ENCODE results near the gene ANKFY1. TPM values are rescaled to one million over a fixed set of nuclear protein-coding genes. Genes with fewer than 3 reads are reported as not detected.

ANKFY1 gene
- total and polyA plus RNA-seq, 9 of the 15 experiments (the other 6 are each of a cell fraction or from before 2014, with no cell fraction given), result 4.3 to 25.6 (median 12.2) TPM

DNA sequence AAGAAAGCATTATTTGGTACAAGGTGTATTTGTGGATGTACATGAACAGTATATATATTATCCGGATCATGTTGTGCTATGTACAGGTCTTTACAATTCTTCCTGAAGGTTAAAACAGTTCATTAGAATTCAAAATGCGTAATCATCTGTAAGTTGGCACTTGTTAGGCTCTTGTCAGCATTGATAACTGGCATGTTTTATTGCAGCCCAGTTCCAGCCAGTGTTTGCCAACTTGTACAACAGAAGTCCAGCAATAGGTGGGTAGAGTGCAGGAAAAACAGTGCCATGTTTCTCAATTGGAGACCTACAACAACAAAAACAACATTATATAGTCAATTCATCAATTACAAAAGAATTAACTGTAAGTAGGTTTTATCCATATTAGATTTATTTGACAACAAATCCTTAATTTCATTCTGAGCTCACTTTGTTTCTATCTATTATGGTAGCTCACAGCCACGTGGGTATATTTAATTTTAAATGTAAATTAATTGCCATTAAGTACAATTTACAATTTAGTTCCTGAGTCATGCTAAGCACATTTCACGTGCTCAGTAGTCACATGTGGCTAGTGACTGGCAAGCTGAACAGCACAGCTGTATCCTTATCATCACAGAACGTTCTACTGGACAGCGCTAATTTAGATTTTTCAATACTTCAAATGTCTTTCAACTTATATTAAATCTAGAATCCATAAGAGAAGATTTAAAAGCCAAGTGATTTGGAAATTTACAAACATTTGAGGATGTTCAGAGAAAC, 8.6 kb upstream of the ANKFY1 start:
- ChIA-PET POLR2A (interaction anchor here (0.6 to 0.9 kb wide), 2 partner anchors 14 to 466 kb away, joined by 3 to 4 read pairs; no protein-coding TSS in a partner anchor), CTCF (ENCODE audit: low intra/inter-chr PET ratio) (no interaction called here)
- Histone ChIP-seq H3K4me2 (ENCODE audit: insufficient read depth, low read length) (no peak overlapping the region), H3K9me1 (ENCODE audit: control insufficient read depth, insufficient read depth, low read length) (no peaks in the 10 kb centered on the region), H2AFZ (ENCODE audit: low read depth, low read length) (no peak overlapping the region), H3K9ac (ENCODE audit: insufficient read depth in 1 of 2, low read depth in 2 of 2, low read length in 2 of 2) (no peak overlapping the region), H3K9me3 (replicated peaks; ENCODE audit: control insufficient read depth, insufficient read depth, low read depth, low read length) (no peaks in the 10 kb centered on the region), H3K4me1 (replicated peaks in 1 of 2; ENCODE audit: control insufficient read depth in 2 of 2, insufficient read depth in 2 of 2, low read length in 2 of 2) (no peaks in the 10 kb centered on the region), H3K79me2 (ENCODE audit: control insufficient read depth, insufficient read depth, low read length) (no peaks in the 10 kb centered on the region; the same call in 2 of the 3 replicates), H3K4me3 (no peak overlapping the region), H3K36me3 (ENCODE audit: control insufficient read depth, insufficient read depth, low read length) (peaks cover 51% of the 10 kb centered on the region; the same call in 2 of the 3 replicates), H3K27ac (ENCODE audit: extremely low read depth, low read depth, low read length) (no peak overlapping the region), H3K27me3 (ENCODE audit: control insufficient read depth in 2 of 2, insufficient read depth in 2 of 2, low read length in 2 of 2) (no peaks in the 10 kb centered on the region), H4K20me1 (replicated peaks; ENCODE audit: control insufficient read depth, insufficient read depth, low read length) (no peaks in the 10 kb centered on the region)
- in situ Hi-C loops (cut with MboI) (no loop called here), intact Hi-C loops (cut with micrococcal nuclease) (no loop called here)
- ATAC-seq (no peak), DNase-seq (ENCODE audit: extremely low read depth in 1 of 4, low spot score in 3 of 4) (no peak), FAIRE-seq (no peak)
- TF ChIP-seq, protein P1, sequence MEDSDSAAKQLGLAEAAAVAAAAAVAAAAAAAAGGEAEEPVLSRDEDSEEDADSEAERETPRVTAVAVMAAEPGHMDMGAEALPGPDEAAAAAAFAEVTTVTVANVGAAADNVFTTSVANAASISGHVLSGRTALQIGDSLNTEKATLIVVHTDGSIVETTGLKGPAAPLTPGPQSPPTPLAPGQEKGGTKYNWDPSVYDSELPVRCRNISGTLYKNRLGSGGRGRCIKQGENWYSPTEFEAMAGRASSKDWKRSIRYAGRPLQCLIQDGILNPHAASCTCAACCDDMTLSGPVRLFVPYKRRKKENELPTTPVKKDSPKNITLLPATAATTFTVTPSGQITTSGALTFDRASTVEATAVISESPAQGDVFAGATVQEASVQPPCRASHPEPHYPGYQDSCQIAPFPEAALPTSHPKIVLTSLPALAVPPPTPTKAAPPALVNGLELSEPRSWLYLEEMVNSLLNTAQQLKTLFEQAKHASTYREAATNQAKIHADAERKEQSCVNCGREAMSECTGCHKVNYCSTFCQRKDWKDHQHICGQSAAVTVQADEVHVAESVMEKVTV (CRISPR knock-in tag; IDR thresholded peaks at IDR 0.05), result no peak
- TF ChIP-seq, protein P2, sequence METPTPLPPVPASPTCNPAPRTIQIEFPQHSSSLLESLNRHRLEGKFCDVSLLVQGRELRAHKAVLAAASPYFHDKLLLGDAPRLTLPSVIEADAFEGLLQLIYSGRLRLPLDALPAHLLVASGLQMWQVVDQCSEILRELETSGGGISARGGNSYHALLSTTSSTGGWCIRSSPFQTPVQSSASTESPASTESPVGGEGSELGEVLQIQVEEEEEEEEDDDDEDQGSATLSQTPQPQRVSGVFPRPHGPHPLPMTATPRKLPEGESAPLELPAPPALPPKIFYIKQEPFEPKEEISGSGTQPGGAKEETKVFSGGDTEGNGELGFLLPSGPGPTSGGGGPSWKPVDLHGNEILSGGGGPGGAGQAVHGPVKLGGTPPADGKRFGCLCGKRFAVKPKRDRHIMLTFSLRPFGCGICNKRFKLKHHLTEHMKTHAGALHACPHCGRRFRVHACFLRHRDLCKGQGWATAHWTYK (CRISPR knock-in tag; IDR thresholded peaks at IDR 0.05), result no peak
- TF ChIP-seq FOXM1 (IDR thresholded peaks at IDR 0.05; ENCODE audit: low read depth), result no peak
- no peak for TF ChIP-seq FOXM1 (CRISPR knock-in tag; IDR thresholded peaks at IDR 0.05; ENCODE audit: low read depth)
- TF ChIP-seq FUS (optimal IDR thresholded peaks at IDR 0.05; ENCODE audit: low read depth, low read length), result no peak
- TF ChIP-seq HDAC8 (tag; IDR thresholded peaks at IDR 0.05), result no peak
- WGBS (ENCODE audit: insufficient coverage, low coverage, missing lambda C conversion rate), result 90% methylated on average over 4 of the region's 6 CpGs
- BruUV-seq (replicated peaks), result no TSS peak

Measured in K562 (cell line).